Measurements from ENCODE around the gene HECTD4. TPM values are rescaled to one million over a fixed set of nuclear protein-coding genes. Genes with fewer than 3 reads are reported as not detected.

Gene HECTD4
- total RNA-seq, 4 donors from 2014 or later, result 15.9 to 72.9 (median 45.2) TPM

DNA sequence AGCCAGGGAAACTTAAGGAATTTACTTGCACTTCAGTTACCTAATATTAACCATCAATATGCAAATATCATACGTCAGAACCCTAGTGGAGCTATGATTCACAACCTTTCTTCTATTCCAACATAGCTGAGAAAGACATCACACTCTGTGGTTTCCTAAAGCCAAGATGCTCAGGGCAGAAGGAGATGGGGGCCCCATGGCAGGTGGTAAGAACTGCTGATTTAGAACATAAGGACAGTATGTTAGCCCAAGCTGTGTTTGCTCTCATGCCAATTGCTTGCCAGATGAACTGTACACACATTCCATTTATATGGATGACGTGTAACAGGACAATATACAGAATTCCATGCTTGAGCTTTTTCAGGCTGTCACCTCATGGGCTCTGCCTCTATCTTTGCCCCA, 34.6 kb downstream of the HECTD4 start:
- Histone ChIP-seq H3K4me1 (peaks cover 5 to 7% of the 10 kb centered on the region in 2 donors), H3K9me3 (no peaks in the 10 kb centered on the region), H3K4me3 (no peak overlapping the region), H3K27me3 (no peaks in the 10 kb centered on the region), H3K27ac (no peak overlapping the region), H3K36me3 (no peaks in the 10 kb centered on the region)
- TF ChIP-seq, protein P1, sequence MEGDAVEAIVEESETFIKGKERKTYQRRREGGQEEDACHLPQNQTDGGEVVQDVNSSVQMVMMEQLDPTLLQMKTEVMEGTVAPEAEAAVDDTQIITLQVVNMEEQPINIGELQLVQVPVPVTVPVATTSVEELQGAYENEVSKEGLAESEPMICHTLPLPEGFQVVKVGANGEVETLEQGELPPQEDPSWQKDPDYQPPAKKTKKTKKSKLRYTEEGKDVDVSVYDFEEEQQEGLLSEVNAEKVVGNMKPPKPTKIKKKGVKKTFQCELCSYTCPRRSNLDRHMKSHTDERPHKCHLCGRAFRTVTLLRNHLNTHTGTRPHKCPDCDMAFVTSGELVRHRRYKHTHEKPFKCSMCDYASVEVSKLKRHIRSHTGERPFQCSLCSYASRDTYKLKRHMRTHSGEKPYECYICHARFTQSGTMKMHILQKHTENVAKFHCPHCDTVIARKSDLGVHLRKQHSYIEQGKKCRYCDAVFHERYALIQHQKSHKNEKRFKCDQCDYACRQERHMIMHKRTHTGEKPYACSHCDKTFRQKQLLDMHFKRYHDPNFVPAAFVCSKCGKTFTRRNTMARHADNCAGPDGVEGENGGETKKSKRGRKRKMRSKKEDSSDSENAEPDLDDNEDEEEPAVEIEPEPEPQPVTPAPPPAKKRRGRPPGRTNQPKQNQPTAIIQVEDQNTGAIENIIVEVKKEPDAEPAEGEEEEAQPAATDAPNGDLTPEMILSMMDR (IDR thresholded peaks at IDR 0.05), result no peak
- TF ChIP-seq POLR2A (IDR thresholded peaks at IDR 0.05), result no peak
- no peak for DNase-seq
- intact Hi-C loops (cut with DNase I; ENCODE audit: low total_unique reads), result no loop called here

DNA sequence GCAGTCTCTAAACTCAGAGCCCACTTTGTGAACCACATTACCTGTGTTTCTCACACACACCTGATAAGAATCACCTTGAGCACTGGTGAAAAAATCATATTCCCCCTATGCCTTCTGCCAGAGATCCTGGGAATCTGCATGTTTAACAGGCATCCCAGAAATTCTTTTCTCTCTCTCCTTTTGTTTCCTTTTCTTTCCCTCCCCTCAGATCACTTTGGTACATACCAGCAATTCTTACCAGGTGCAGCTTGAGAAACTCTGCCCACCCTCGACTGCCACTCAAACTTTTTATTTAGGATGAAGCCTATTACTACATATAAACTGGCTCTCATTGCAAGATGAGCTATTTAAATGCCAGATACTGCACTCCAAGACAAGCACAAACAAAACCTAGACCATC, 36.0 kb downstream of the HECTD4 start:
- intact Hi-C loops (cut with DNase I; ENCODE audit: low total_unique reads), result no loop called here
- Histone ChIP-seq H3K27me3 (no peaks in the 10 kb centered on the region), H3K9me3 (no peaks in the 10 kb centered on the region), H3K27ac (no peak overlapping the region), H3K4me3 (no peak overlapping the region), H3K36me3 (no peaks in the 10 kb centered on the region), H3K4me1 (peaks cover 5 to 7% of the 10 kb centered on the region in 2 donors)
- TF ChIP-seq, protein P1 (IDR thresholded peaks at IDR 0.05), result no peak
- no peak for TF ChIP-seq POLR2A (IDR thresholded peaks at IDR 0.05)
- no peak for DNase-seq

DNA sequence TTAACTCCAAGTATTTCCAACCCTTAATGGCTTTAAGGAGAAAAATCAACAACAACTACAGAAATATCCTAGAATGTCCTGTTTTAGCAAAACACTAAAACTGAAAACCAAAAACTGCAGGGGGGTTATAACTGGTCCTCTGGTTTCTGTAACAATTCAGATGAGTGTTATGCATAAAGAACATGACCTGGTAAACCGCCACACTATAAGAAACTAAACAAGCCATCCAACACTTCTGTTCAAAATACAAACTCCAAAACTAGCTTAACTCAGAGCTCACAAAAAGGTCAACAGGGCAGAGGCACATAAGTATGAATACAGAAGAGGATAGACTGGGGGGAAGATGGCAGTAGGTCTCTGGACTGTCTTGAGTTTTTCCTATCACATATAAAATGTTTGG, 38.0 kb downstream of the HECTD4 start:
- no peak for DNase-seq
- intact Hi-C loops (cut with DNase I; ENCODE audit: low total_unique reads), result no loop called here
- no peaks in the 10 kb centered on the region for H3K36me3 ChIP-seq
- no peak overlapping the region for H3K27ac ChIP-seq
- TF ChIP-seq, protein P1 (IDR thresholded peaks at IDR 0.05), result no peak
- TF ChIP-seq POLR2A (IDR thresholded peaks at IDR 0.05), result no peak
- H3K4me3 ChIP-seq, result no peak overlapping the region
- peaks cover 5 to 7% of the 10 kb centered on the region in 2 donors for H3K4me1 ChIP-seq
- H3K27me3 ChIP-seq, result no peaks in the 10 kb centered on the region
- H3K9me3 ChIP-seq, result no peaks in the 10 kb centered on the region

DNA sequence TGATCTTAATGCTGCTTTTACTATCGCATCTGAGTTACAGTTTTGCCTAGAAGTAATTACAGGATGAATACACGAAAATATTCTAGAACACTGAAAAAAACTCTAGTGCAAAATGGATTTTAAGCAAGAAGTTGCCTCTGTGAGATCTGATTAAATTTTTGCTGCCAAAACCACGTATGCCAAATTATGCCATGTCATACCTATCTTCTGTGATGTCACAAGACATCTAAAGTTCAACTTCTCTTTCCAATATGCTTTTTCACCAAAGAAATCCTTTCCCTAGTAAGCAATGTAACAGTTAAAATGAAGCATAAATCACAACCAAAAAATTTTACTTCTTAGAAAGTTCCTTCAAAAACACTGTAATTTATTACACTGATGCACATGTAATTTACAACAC, 39.6 kb downstream of the HECTD4 start:
- H3K36me3 ChIP-seq, result no peaks in the 10 kb centered on the region
- no peaks in the 10 kb centered on the region for H3K27me3 ChIP-seq
- DNase-seq, result no peak
- intact Hi-C loops (cut with DNase I; ENCODE audit: low total_unique reads), result no loop called here
- no peak overlapping the region for H3K27ac ChIP-seq
- peaks cover 0 to 5% of the 10 kb centered on the region in 2 donors for H3K9me3 ChIP-seq
- no peak for TF ChIP-seq POLR2A (IDR thresholded peaks at IDR 0.05)
- TF ChIP-seq, protein P1 (IDR thresholded peaks at IDR 0.05), result no peak
- H3K4me1 ChIP-seq, result peaks cover 3 to 5% of the 10 kb centered on the region in 2 donors
- no peak overlapping the region for H3K4me3 ChIP-seq

DNA sequence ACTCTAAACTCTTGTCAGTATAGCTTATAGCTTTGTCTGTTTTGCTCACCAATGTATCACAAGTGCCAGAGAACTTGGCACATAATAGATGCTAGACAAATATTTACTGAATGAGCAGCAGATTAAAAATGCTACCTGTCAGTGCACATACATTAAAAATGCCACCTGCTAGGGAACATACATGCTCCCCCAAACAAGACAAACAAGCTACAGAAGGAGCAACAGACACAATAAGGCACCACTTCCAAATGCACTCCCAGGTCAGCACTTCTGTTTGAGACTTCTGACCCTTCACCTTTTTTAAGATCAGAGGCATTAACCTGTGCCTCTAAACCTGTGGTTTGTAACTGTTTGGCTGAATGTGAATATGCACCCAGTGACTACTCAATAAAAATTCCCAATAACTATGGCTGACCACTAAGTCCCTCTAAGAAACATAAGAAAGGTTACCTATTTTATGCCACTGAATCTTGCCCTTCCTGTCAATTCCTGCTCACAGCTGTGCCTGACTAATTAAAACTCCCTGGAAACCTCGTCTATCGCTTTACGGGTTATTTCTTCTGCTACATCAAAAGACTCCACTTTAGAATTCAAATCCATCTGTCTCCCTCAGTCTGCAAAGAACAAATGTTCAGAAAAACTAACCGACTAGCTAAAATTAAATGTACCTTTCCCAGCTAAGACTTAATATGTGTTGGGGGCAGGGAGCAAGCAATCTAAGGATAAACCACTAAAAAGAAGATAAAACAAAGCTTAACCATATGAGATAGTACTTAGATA, 41.0 kb downstream of the HECTD4 start:
- Histone ChIP-seq H3K4me3 (no peak overlapping the region), H3K36me3 (no peaks in the 10 kb centered on the region), H3K9me3 (peaks cover 0 to 5% of the 10 kb centered on the region in 2 donors), H3K27me3 (no peaks in the 10 kb centered on the region), H3K27ac (no peak overlapping the region), H3K4me1 (peaks cover 0 to 5% of the 10 kb centered on the region in 2 donors)
- TF ChIP-seq, protein P1 (IDR thresholded peaks at IDR 0.05), result no peak
- TF ChIP-seq POLR2A (IDR thresholded peaks at IDR 0.05), result no peak
- no peak for DNase-seq
- intact Hi-C loops (cut with DNase I; ENCODE audit: low total_unique reads), result no loop called here
